Eye (tissue), 1 donor: ENCODE data around the gene NUP50.

Source experiments
- DNase-seq: peaks from one replicate; pipeline ENCODE4 v3.0.0-alpha.2; 2015

Gene NUP50

GRCh38 chr22:45211435-45211834, 47.7 kb downstream of the NUP50 start:
- no peak for DNase-seq

DNA sequence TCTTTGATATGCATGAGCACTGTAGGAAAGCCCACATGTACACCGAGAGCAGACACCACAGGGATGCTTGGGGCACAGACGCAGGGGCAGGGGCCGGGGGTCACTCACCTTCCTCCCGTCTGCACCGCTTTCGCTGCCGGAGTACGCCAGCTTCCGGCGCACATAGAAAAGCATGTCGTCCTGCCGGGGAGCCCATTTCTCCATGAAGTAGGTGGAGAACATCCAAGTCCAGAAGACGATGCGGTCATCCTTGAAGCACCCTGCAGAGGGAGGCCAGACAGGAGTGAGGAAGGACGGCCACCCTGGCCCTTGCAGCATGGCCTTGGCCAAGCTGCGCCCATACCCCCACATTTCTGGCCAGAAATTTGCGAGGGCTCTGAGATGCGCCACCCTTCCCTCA, 48.1 kb downstream of the NUP50 start:
- DNase-seq: no peak

GRCh38 chr22:45212306-45212709, 48.6 kb downstream of the NUP50 start:
- peak; percentile 75 for DNase-seq

DNA sequence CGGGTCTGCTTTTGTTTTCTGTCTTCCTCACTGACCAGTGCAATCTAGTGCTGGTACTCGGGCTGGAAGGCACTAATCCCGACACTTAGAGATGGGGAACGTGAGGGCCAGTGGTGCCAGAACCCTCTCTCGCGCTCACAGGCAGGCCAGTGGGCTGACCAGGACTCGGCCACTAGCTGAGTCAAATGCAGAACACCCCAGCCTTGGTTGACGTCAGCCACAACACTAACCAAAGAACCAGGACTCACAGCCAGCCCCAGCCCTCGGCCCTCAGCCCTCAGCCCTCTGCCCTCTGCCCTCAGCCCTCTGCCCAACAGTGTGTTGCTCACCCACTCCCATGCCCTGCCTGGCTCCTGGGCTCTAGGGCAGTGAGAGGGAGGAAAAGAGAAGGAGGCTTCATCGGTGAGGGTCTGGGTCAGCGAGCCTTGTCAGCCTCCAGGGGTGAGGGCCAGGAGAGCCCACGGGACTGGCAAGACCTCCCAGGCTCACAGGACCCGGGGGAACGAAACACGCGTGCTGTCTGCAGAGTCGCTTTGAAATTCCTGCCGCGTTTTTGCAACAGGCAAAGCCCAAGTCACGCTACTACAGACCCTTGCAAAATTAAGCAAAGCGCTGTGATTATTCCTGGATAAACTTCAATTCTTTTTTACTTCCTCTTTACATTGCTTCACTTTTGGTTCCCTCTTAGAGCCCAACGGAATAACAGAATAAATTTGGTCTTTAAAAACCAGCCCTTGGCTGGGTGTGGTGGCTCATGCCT, 49.4 kb downstream of the NUP50 start:
- DNase-seq: no peak

GRCh38 chr22:45216133-45217003, 52.6 kb downstream of the NUP50 start:
- peak; percentile 52 for DNase-seq

DNA sequence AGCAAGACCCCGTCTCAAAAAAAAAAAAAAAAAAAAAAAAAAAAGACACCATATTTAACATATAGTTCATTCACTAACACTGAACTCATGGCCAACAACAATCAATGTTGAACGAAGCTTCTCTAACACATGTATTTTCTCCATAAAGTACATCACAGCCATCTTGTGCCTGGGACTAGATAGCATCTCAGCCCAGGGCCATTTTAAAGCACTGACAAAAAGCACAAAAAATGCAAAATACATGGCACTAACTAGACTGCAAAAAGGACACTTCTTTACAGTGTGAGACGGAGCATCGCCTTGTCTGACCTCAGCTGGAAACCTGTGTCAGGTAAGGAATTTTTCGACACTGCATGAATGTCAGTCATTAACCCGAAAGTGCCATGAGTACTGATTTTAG, 53.6 kb downstream of the NUP50 start:
- no peak for DNase-seq

DNA sequence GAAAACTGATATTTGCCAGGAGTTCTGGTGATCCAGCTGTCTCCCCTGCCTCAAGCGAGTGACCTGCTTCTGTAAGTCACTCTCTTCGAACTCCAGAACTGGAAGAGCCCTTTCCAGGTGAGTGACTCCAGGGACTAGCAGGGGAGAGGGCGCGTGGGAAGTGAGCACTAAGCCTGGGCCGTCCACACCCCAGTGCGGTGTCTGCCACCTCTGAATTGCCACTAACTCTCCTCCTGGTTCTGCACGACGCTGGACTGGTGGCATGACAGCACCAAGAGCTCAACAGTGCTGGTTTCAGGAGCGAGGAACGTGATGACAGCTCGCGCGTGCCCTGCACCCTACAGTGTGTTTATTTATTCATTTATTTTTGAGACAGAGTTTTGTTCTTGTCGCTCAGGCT, 54.1 kb downstream of the NUP50 start:
- no peak for DNase-seq

DNA sequence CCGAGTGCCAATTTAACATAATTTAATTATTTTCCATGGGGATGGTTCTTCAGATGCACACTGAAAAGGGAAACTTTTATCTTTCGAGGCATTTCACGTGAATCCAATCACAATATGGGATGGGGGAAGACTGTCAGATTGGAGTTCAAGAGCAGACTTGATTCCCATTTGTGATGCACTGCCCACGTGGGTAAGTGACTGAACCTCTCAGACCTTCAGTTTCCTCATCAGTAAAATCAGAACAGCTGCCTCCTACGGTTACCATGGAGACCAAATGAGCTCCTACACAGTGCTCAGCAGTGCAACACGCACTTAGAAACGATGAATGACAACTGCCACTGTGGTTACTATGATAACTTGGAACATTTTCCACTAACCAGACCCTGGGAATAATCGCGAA, 55.3 kb downstream of the NUP50 start:
- no peak for DNase-seq

- no peak for DNase-seq
Measured at GRCh38 chr22:45221201-45221600, 57.5 kb downstream of the NUP50 start.

DNA sequence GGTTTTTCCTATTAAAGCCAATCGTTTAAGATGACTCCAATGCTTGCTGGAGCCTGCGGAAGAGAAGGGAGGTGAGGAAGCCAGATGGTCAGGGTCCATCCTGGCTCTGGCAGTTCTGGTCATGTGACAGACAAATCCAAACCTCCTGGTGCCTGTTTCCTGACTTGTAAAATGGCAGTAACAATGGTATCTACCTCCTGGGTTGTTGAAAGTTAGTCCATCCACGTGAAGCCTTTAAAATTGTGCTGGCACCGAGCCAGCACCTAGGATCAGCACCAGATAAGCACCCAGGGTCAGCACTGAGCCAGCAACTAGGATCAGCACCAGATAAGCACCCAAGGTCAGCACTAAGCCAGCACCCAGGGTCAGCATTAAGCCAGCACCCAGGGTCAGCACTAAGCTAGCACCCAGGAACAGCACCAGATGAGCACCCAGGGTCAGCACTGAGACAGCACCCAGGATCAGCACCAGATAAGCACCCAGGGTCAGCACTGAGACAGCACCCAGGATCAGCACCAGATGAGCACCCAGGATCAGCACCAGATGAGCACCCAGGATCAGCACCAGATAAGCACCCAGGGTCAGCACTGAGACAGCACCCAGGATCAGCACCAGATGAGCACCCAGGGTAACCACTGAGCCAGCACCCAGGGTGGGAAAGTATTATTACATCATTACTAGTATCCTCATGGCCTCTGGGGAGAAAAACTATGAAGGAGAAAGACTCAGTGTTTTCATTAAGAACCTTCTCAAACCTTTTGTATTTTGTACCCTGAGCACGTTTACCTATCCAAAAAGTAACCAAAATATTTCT, 59.8 kb downstream of the NUP50 start:
- no peak for DNase-seq

GRCh38 chr22:45224331-45224730, 60.6 kb downstream of the NUP50 start:
- DNase-seq: no peak

- DNase-seq: no peak
Measured at GRCh38 chr22:45224988-45225731, 61.4 kb downstream of the NUP50 start.

DNA sequence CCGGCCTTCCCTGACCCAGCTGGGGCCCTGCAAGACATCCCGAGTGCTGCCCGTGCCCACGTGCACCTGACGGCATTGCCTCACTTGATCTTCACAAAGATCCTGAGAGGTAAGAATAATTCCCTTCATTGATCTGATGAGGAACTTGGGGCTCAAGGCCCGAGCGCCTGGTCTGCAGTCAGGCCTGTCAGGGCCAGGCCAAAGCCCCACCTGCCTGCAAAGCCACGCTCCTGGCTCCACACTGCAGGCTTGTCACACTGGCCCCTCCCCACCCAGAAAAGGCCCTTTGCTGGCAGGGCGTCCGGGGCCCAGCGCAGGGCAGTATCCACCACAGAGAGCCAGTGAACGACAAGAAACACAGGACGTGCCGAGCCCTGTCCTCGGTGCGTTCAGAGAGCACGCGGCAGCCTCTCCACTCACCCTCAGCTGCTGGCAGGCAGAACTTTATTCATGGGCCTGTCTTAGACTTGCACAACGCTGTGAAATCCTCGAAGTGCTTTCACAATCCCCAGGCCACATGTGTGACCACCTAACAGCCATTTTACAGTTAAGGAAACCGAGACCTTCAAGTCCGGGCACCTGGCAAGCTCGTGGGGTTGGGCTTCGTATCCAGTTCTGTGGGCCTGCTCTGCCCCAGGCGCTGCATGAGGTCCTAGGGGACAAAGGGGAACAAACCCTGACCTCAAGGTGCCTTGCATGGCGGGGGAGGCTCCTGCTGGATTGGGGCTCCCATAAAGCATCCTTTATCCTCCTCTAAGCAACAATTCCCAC, 62.2 kb downstream of the NUP50 start:
- DNase-seq: no peak

DNA sequence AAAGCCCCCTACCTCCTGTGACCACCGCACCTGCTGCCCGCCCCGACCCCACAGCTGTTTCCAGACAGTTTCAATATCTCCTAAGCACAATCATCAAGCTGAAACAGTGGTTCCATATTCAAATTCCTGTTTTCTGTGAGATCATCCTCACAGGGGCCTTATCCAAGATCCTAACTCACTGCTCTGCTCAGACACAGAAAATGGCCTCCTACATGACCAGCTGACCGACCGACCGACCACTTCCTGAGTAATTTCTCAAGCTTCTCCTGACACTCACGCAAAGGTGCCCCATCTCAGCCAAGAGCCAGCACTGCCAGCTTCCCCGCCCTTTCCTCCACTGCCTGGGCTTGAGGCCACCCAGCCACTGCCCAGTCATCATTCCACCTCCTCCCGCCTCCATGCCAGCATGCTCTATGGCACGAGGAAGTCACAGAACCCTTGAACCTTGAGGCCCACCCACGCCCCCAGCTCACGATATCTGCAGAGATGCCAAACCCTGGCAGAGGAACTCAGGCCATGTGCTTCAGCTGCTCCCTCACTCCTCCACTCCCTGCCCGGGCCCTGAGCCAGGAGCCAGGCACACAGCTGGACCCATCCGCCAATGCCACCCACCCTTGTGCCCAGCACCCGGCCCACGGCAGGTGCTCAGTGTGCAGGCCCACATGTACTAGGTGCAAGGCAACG, 62.9 kb downstream of the NUP50 start:
- DNase-seq: no peak

DNA sequence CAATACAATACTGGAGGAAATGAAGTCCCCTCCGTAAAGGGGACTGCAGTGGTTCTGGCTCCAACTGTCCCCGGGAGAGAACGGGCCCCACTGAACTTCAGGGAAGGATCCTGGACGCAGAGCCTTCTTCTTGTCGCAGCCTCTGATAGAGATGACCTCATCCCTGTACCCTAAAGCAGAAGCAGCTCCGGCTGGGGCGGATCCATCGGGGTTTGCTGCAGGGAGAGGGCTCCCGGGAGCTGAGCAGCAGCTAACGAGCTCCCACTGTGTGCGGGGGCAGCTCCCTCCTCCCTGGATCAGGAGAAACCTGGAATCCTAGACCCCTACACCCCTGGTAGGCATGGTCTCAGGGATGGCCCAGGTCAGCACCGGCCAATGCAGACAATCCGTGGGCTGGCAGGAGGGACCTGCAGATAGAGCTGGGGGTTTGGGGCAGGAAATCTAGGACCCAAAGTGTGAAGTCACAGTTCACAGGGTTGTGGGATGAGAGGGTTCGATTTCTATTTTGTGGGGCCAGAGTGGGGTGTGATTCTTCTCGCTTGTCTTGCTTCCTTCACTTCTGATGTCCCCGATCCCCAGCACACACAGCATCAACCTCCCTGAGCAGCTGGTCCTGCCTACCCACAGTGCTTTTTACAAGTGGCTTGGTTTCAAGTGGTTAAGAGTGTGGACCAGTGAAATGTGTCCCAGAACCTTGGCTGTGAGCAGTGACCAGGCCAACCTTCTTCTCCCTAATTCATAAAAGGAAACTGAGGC, 64.1 kb downstream of the NUP50 start:
- no peak for DNase-seq

- no peak for DNase-seq
Measured at GRCh38 chr22:45228401-45228754, 64.7 kb downstream of the NUP50 start.

DNA sequence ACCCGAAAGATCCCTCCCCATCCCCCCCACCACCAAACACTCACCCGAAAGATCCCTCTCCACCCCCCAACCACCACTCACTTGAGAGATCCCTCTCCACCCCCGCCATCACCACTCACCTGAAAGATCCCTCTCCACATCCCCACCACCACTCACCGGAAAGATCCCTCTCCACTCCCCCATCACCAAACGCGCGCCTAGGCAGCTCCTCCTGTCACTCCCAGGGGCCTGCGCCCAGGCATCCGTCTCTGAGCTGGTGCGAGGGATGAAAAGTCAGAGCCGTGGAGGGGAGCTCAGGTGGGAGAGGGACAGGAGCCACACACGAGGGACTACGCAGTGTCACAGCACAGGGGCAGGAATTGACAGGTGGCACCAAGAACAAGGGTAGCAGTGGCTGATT, 65.5 kb downstream of the NUP50 start:
- DNase-seq: no peak

- no peak for DNase-seq
Measured at GRCh38 chr22:45230026-45230721, 66.4 kb downstream of the NUP50 start.

GRCh38 chr22:45231293-45231692, 67.6 kb downstream of the NUP50 start:
- DNase-seq: no peak

GRCh38 chr22:45233386-45233785, 69.7 kb downstream of the NUP50 start:
- DNase-seq: no peak
